OCI-LY1 (cell line): ENCODE data around the gene POLR2A.

Source experiments
- H2AFZ ChIP-seq: fragments of 200-600 bp; sonication (generic), shearing (Covaris generic); 2 replicates; pipeline ENCODE4 v1.6.0; 2014; ENCODE audit warnings: antibody characterized with exemption, mild to moderate bottlenecking, low read length
- H3F3A ChIP-seq: fragments of 200-600 bp; sonication (generic), shearing (Covaris generic); 2 replicates; pipeline ENCODE4 v1.6.0; 2014; ENCODE audit warnings: mild to moderate bottlenecking, antibody characterized with exemption, low read length, moderate library complexity; ENCODE audit not compliant: insufficient read depth
- H3K27ac ChIP-seq: fragments of 200-600 bp; sonication (generic); 2 replicates; pipeline ENCODE4 v1.5.1; 2014; ENCODE audit warnings: low read length, mixed run types, mild to moderate bottlenecking, low read depth; ENCODE audit not compliant: poor library complexity, severe bottlenecking
- H3K27me3 ChIP-seq: fragments of 200-600 bp; sonication (generic); 2 replicates; pipeline ENCODE4 v1.6.0; 2014; ENCODE audit warnings: antibody characterized with exemption, mild to moderate bottlenecking, low read length, moderate library complexity; ENCODE audit not compliant: insufficient read depth
- H3K36me3 ChIP-seq: fragments of 200-600 bp; sonication (generic); 2 replicates; pipeline ENCODE4 v1.6.1; 2014; ENCODE audit warnings: mild to moderate bottlenecking, antibody characterized with exemption, low read length, moderate library complexity, mixed read lengths; ENCODE audit not compliant: insufficient read depth
- H3K4me1 ChIP-seq: fragments of 200-600 bp; sonication (generic); 2 replicates; pipeline ENCODE4 v1.5.1; 2014; ENCODE audit warnings: mild to moderate bottlenecking, low read length, moderate library complexity; ENCODE audit not compliant: insufficient read depth, severe bottlenecking
- H3K4me2 ChIP-seq: fragments of 200-600 bp; sonication (generic), shearing (Covaris generic); 2 replicates; pipeline ENCODE4 v1.6.1; 2014; ENCODE audit warnings: low read length
- H3K4me3 ChIP-seq: fragments of 200-600 bp; sonication (generic); 2 replicates; pipeline ENCODE4 v1.5.1; 2014; ENCODE audit warnings: low read length, low read depth, mild to moderate bottlenecking, mixed read lengths; ENCODE audit not compliant: poor library complexity, severe bottlenecking
- H3K79me2 ChIP-seq: fragments of 200-600 bp; shearing (Covaris generic); 2 replicates; pipeline ENCODE4 v1.6.1; 2016; ENCODE audit warnings: mixed run types, low read length, mixed read lengths; ENCODE audit not compliant: insufficient read depth
- H3K9ac ChIP-seq: fragments of 200-600 bp; sonication (generic), shearing (Covaris generic); 2 replicates; pipeline ENCODE4 v1.6.1; 2014; ENCODE audit warnings: mild to moderate bottlenecking, low read length, mixed read lengths
- H3K9me2 ChIP-seq: fragments of 200-600 bp; sonication (generic), shearing (Covaris generic); 2 replicates; pipeline ENCODE4 v1.6.1; 2014; ENCODE audit warnings: low read depth, mild to moderate bottlenecking, low read length, mixed read lengths
- H3K9me3 ChIP-seq: fragments of 200-600 bp; shearing (Covaris generic); 2 replicates; pipeline ENCODE4 v1.6.1; 2014; ENCODE audit warnings: low read length, mixed read lengths
- H4K20me1 ChIP-seq: fragments of 200-600 bp; sonication (generic), shearing (Covaris generic); 2 replicates; pipeline ENCODE4 v1.6.0; 2016; ENCODE audit warnings: mild to moderate bottlenecking, low read length; ENCODE audit not compliant: insufficient read depth
- EZH2 ChIP-seq: fragments of 200-600 bp; sonication (generic), shearing (Covaris generic); IDR thresholded peaks from 2 replicates; pipeline ENCODE4 v1.8.0; 2017; ENCODE audit warnings: borderline replicate concordance, mixed run types, mild to moderate bottlenecking, antibody characterized with exemption, low read length, moderate library complexity, mixed read lengths
- TF ChIP-seq, protein P1 (sequence below): fragments of 200-600 bp; sonication (generic), shearing (Covaris generic); IDR thresholded peaks from 2 replicates; pipeline ENCODE4 v1.5.1; 2017; ENCODE audit warnings: mild to moderate bottlenecking, antibody characterized with exemption, low read length, moderate library complexity, mixed read lengths

Gene POLR2A

DNA sequence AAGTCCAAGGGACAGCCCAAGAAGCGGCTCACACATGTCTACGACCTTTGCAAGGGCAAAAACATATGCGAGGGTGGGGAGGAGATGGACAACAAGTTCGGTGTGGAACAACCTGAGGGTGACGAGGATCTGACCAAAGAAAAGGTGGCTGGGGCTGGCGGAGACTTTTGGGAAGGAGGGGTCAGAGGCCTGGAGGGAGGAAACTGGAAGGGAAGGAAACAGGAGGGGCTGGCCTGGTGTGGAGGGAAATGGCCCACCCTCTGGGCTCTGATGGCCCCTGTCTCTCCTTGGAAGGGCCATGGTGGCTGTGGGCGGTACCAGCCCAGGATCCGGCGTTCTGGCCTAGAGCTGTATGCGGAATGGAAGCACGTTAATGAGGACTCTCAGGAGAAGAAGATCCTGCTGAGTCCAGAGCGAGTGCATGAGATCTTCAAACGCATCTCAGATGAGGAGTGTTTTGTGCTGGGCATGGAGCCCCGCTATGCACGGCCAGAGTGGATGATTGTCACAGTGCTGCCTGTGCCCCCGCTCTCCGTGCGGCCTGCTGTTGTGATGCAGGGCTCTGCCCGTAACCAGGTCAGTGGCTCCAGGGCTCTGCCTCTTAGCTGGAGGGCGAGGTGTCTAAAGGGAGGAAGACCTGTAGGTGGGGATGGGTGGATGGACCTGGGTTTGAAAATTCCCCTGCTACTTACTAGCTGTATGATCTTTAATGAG lies 12.5 kb downstream of the POLR2A start:
- Histone ChIP-seq H3K36me3 (peaks cover 77% of the 10 kb centered on the region), H4K20me1 (no peaks in the 10 kb centered on the region), H3F3A (no peaks in the 10 kb centered on the region), H3K9me3 (no peaks in the 10 kb centered on the region), H3K4me2 (no peak overlapping the region), H3K27me3 (no peaks in the 10 kb centered on the region), H2AFZ (no peak overlapping the region), H3K27ac (no peak overlapping the region), H3K4me1 (peaks cover 17% of the 10 kb centered on the region), H3K9me2 (no peaks in the 10 kb centered on the region), H3K4me3 (no peak overlapping the region), H3K79me2 (peaks cover 34% of the 10 kb centered on the region), H3K9ac (no peak overlapping the region)
- TF ChIP-seq, protein P1, sequence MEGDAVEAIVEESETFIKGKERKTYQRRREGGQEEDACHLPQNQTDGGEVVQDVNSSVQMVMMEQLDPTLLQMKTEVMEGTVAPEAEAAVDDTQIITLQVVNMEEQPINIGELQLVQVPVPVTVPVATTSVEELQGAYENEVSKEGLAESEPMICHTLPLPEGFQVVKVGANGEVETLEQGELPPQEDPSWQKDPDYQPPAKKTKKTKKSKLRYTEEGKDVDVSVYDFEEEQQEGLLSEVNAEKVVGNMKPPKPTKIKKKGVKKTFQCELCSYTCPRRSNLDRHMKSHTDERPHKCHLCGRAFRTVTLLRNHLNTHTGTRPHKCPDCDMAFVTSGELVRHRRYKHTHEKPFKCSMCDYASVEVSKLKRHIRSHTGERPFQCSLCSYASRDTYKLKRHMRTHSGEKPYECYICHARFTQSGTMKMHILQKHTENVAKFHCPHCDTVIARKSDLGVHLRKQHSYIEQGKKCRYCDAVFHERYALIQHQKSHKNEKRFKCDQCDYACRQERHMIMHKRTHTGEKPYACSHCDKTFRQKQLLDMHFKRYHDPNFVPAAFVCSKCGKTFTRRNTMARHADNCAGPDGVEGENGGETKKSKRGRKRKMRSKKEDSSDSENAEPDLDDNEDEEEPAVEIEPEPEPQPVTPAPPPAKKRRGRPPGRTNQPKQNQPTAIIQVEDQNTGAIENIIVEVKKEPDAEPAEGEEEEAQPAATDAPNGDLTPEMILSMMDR = no peak
- TF ChIP-seq EZH2 = no peak

DNA sequence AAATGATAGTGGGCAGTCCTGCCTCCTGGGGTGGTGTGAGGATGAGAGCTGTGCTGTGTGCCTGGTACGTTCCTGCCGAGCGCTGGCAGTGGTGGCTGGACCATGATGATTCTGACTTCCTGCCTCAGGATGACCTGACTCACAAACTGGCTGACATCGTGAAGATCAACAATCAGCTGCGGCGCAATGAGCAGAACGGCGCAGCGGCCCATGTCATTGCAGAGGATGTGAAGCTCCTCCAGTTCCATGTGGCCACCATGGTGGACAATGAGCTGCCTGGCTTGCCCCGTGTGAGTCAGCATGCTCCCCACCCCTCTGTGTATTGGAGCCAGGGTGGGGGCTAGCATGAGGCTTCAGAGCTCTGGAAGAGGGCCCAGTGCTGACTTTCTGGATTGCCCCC lies 13.1 kb downstream of the POLR2A start:
- peaks cover 11% of the 10 kb centered on the region for H3K4me1 ChIP-seq
- no peak overlapping the region for H2AFZ ChIP-seq
- H3K4me2 ChIP-seq = no peak overlapping the region
- peaks cover 28% of the 10 kb centered on the region for H3K79me2 ChIP-seq
- H3K4me3 ChIP-seq = no peak overlapping the region
- H4K20me1 ChIP-seq = no peaks in the 10 kb centered on the region
- no peaks in the 10 kb centered on the region for H3F3A ChIP-seq
- no peaks in the 10 kb centered on the region for H3K9me2 ChIP-seq
- no peaks in the 10 kb centered on the region for H3K9me3 ChIP-seq
- no peaks in the 10 kb centered on the region for H3K27me3 ChIP-seq
- no peak overlapping the region for H3K9ac ChIP-seq
- peaks cover 80% of the 10 kb centered on the region for H3K36me3 ChIP-seq
- no peak overlapping the region for H3K27ac ChIP-seq
- no peak for TF ChIP-seq EZH2
- TF ChIP-seq, protein P1 = no peak

DNA sequence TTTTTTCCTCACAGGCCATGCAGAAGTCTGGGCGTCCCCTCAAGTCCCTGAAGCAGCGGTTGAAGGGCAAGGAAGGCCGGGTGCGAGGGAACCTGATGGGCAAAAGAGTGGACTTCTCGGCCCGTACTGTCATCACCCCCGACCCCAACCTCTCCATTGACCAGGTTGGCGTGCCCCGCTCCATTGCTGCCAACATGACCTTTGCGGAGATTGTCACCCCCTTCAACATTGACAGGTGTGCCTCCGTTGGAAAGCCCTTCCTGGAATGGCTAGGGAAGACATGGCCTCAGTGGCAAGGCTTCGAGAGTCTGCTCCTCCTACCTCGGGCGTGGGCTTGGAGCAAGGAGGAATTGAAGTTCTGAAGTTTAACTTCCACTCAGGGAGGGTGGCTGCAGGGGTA lies 13.5 kb downstream of the POLR2A start:
- H3K36me3 ChIP-seq = peaks cover 85% of the 10 kb centered on the region
- no peaks in the 10 kb centered on the region for H3K9me3 ChIP-seq
- no peaks in the 10 kb centered on the region for H4K20me1 ChIP-seq
- no peaks in the 10 kb centered on the region for H3K9me2 ChIP-seq
- peaks cover 24% of the 10 kb centered on the region for H3K79me2 ChIP-seq
- no peak overlapping the region for H3K27ac ChIP-seq
- no peaks in the 10 kb centered on the region for H3F3A ChIP-seq
- TF ChIP-seq, protein P1 = no peak
- TF ChIP-seq EZH2 = no peak
- no peak overlapping the region for H3K4me2 ChIP-seq
- H3K4me1 ChIP-seq = peaks cover 7% of the 10 kb centered on the region
- H3K9ac ChIP-seq = no peak overlapping the region
- no peaks in the 10 kb centered on the region for H3K27me3 ChIP-seq
- H2AFZ ChIP-seq = no peak overlapping the region
- H3K4me3 ChIP-seq = no peak overlapping the region
